Activated CD4-positive, alpha-beta memory T cell treated with anti-CD3 and anti-CD28 coated beads for 36 hours (primary cell): ENCODE data around the gene RGP1. TPM values are rescaled to one million over a fixed set of nuclear protein-coding genes. Genes with fewer than 3 reads are reported as not detected.

ENCODE experiments used
- CTCF ChIA-PET: fragments of 350-600 bp; sonication (Branson Sonifier 250); formaldehyde crosslinking; loops from one replicate; lab custom pipeline; 2021; ENCODE audit warnings: antibody characterized with exemption, inconsistent platforms; lab: Charles Lee
- POLR2A ChIA-PET: fragments of 350-600 bp; sonication (Branson Sonifier 250); formaldehyde crosslinking; loops from one replicate; lab custom pipeline; 2021; ENCODE audit warnings: antibody characterized with exemption; lab: Charles Lee
- DNase-seq: peaks from one replicate; pipeline ENCODE4 v3.0.0-alpha.2; 2020
- H3K27ac Mint-ChIP-seq: one replicate; pipeline ENCODE4 v1.8.0; 2021; ENCODE audit warnings: mixed read lengths
- H3K27me3 Mint-ChIP-seq: one replicate; pipeline ENCODE4 v1.8.0; 2021; ENCODE audit warnings: mixed read lengths
- H3K36me3 Mint-ChIP-seq: one replicate; pipeline ENCODE4 v1.8.0; 2021; ENCODE audit warnings: mixed read lengths
- H3K4me1 Mint-ChIP-seq: one replicate; pipeline ENCODE4 v1.8.0; 2021; ENCODE audit warnings: low read depth, mixed read lengths
- H3K4me3 Mint-ChIP-seq: one replicate; pipeline ENCODE4 v1.8.0; 2021; ENCODE audit warnings: mild to moderate bottlenecking, mixed read lengths
- H3K9me3 Mint-ChIP-seq: one replicate; pipeline ENCODE4 v1.8.0; 2021; ENCODE audit warnings: mixed read lengths
- intact Hi-C: fragments of 100-400 bp; cut with micrococcal nuclease; formaldehyde crosslinking; loops from one replicate; pipeline ENCODE4 v1.15.1; 2023
- total RNA-seq, 2 experiments: library from RNA; stranded (reverse); gene quantifications; one replicate each; pipeline ENCODE4 v1.2.3, GENCODE V29; 2021

Gene RGP1
- 10 to 100 TPM; 17.4 to 18.0 TPM for total RNA-seq

DNA sequence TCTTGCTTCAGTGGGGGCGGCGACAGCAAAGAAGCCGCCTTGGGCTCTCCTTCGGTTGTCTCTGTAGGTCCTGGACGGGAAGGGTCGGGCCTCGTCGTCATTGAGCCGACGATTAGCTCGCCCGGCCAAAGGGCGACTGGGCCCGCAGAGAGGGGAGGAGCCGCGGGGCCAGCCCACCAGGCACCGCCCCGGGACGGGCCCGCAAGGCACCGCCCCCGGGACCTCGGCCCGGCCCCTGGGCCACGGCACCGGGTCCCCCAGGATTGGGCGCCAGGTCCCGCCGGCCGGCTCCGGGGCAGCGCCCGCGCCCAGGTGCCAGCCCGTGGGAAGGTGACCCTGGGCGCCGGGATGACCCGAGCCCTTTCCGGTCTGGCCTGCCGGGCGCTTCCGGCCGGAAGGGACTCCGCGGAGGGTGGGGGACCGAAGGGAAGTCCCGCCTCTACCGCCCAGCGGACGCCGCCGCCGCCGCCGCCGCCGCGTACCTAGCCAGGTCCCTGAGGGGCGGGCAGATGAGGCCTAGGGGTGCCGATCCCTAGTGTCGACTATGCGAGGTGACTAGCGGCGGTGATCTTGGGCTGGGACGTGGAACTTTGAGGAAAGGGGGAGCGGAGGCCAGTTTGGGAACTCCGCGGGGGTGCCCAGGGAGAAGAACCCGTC lies at the start of gene RGP1, which contains the start of gene GBA2:
TSS of gene RGP1 (plus strand) at position 430 of the 657 bp plus-strand sequence. CDS start 469 bp downstream, outside the sequence.
TSS of gene GBA2 (minus strand) at position 371 of the 657 bp plus-strand sequence. CDS start 524 bp downstream, outside the sequence.
- ChIA-PET CTCF (interaction anchor here (0.6 to 6.2 kb wide), 17 partner anchors 7 to 156 kb away, joined by 3 to 82 read pairs (median 6); partner anchors contain the start of genes CCDC107, CREB3, RMRP and TLN1), POLR2A (interaction anchor here (2.2 to 3.1 kb wide), 3 partner anchors 13 to 21 kb away, joined by 10 to 20 read pairs (median 11); partner anchors contain the start of genes CREB3 and TLN1)
- peak within 1 kb of the TSS; percentile 93 for H3K4me3 Mint-ChIP-seq
- H3K4me1 Mint-ChIP-seq: peaks cover 37% of the 10 kb centered on the region
- H3K36me3 Mint-ChIP-seq: peaks cover 16% of the 10 kb centered on the region
- H3K27me3 Mint-ChIP-seq: no peaks in the 10 kb centered on the region
- intact Hi-C loops: loop anchor here (1.0 kb wide), 3 partner anchors 8 to 17 kb away; partner anchors contain the start of genes CREB3 and TLN1
- peak; percentile 82 for DNase-seq
- peak within 1 kb of the TSS; percentile 88 for H3K27ac Mint-ChIP-seq
- no peaks in the 10 kb centered on the region for H3K9me3 Mint-ChIP-seq

DNA sequence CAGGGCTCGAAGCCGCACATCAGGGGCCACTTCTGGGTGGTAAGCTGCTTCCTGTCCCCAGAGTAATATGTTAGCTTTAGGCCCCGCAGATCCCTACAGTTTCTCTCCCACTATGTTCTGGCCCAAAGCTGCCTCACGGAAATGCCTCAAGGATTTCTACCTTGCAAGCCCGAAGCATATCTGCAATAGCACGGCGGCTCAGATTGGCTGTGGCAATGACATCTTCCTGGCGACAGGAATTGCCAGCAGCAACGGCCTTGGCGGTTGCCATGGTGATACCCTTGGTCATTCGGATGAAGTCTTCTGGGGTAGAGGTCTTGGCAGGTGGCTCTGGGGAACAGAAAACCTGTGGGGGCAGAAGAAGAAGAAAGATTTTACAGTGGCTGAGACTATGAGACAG lies 49.1 kb upstream of the RGP1 start:
- no peaks in the 10 kb centered on the region for H3K27me3 Mint-ChIP-seq
- POLR2A ChIA-PET: no interaction called here

DNA sequence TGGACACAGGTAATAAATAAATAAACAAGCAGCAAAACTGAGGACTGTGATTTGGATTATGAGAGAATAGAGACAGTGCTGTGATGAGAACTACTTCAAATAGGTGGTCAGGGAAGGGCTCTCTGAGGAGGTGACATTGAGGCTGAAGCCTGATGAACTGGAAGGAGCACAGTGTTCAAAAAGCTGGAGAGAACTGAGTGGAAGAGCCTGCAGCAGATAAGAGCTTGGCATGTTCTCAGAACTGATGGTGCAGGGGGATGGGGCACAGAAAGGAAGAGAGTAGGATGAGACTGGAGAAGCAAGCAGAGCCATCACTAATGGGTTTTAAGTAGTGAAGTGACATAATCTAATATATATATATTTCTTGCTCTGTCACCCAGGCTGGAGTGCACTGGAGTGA lies 48.1 kb upstream of the RGP1 start:
- intact Hi-C loops: no loop called here
- peaks cover 2% of the 10 kb centered on the region for H3K4me1 Mint-ChIP-seq
- CTCF ChIA-PET: no interaction called here
- H3K27ac Mint-ChIP-seq: no peak overlapping the region
- no peaks in the 10 kb centered on the region for H3K27me3 Mint-ChIP-seq
- no peak overlapping the region for H3K4me3 Mint-ChIP-seq
- no peaks in the 10 kb centered on the region for H3K9me3 Mint-ChIP-seq
- POLR2A ChIA-PET: no interaction called here
- DNase-seq: no peak
- H3K36me3 Mint-ChIP-seq: peaks cover 46% of the 10 kb centered on the region

More for the DNA sequence above, 49.1 kb upstream of the RGP1 start:
- no peak for DNase-seq
- no peak overlapping the region for H3K4me3 Mint-ChIP-seq
- CTCF ChIA-PET: no interaction called here
- intact Hi-C loops: no loop called here
- no peak overlapping the region for H3K27ac Mint-ChIP-seq
- no peaks in the 10 kb centered on the region for H3K9me3 Mint-ChIP-seq
- peaks cover 46% of the 10 kb centered on the region for H3K36me3 Mint-ChIP-seq
- peaks cover 2% of the 10 kb centered on the region for H3K4me1 Mint-ChIP-seq

DNA sequence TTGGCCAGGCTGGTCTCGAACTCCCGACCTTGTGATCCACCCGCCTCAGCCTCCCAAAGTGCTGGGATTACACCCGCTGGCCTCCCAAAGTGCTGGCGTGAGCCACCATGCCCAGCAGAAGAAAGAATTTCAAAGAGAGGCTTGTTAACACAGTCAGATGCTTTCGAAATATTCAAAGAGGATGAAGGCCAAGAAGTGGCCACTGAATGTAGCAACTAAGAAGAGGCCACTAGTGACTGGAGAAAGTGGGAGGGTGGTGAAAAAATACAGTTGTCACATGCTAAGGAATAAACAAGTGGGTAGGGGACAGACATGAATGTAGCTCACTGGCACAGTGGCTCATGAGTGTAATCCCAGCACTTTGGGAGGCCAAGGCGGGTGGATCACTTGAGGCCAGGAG lies 46.4 kb upstream of the RGP1 start:
- no peaks in the 10 kb centered on the region for H3K4me1 Mint-ChIP-seq
- no peak overlapping the region for H3K27ac Mint-ChIP-seq
- POLR2A ChIA-PET: no interaction called here

GRCh38 chr9:35703906-35704672 lies 45.0 kb upstream of the RGP1 start:
- no peaks in the 10 kb centered on the region for H3K4me1 Mint-ChIP-seq
- peaks cover 53% of the 10 kb centered on the region for H3K36me3 Mint-ChIP-seq
- no peaks in the 10 kb centered on the region for H3K9me3 Mint-ChIP-seq
- DNase-seq: no peak
- ChIA-PET POLR2A (no interaction called here), CTCF (interaction anchor here (0.7 to 2.2 kb wide), 3 partner anchors 8 to 46 kb away, joined by 4 to 15 read pairs (median 5); partner anchors contain the start of genes CCDC107 and RMRP)
- H3K27ac Mint-ChIP-seq: no peak overlapping the region
- H3K4me3 Mint-ChIP-seq: no peak overlapping the region
- intact Hi-C loops: no loop called here
- no peaks in the 10 kb centered on the region for H3K27me3 Mint-ChIP-seq

More for the DNA sequence above, 46.4 kb upstream of the RGP1 start:
- Mint-ChIP-seq H3K9me3 (no peaks in the 10 kb centered on the region), H3K4me3 (no peak overlapping the region), H3K36me3 (peaks cover 52% of the 10 kb centered on the region), H3K27me3 (no peaks in the 10 kb centered on the region)
- CTCF ChIA-PET: interaction anchor here (1.2 kb wide), 1 partner anchor 20 kb away, joined by 3 read pairs; no protein-coding TSS in a partner anchor
- intact Hi-C loops: no loop called here
- DNase-seq: no peak

GRCh38 chr9:35705372-35705771 lies 43.7 kb upstream of the RGP1 start:
- Mint-ChIP-seq H3K9me3 (no peaks in the 10 kb centered on the region), H3K4me3 (no peak overlapping the region), H3K27me3 (no peaks in the 10 kb centered on the region), H3K27ac (no peak overlapping the region), H3K4me1 (no peaks in the 10 kb centered on the region), H3K36me3 (peaks cover 58% of the 10 kb centered on the region)
- POLR2A ChIA-PET: interaction anchor here (0.8 kb wide), 1 partner anchor 58 kb away, joined by 3 read pairs; no protein-coding TSS in a partner anchor
- intact Hi-C loops: no loop called here
- DNase-seq: no peak
- CTCF ChIA-PET: interaction anchor here (1.1 to 2.2 kb wide), 2 partner anchors 10 to 32 kb away, joined by 3 to 15 read pairs; no protein-coding TSS in a partner anchor

- CTCF ChIA-PET: interaction anchor here (0.7 to 2.8 kb wide), 5 partner anchors 9 to 32 kb away, joined by 3 to 15 read pairs (median 4); no protein-coding TSS in a partner anchor
- intact Hi-C loops: no loop called here
- Mint-ChIP-seq H3K4me3 (no peak overlapping the region), H3K27me3 (no peaks in the 10 kb centered on the region), H3K4me1 (no peaks in the 10 kb centered on the region), H3K27ac (no peak overlapping the region), H3K36me3 (peaks cover 63% of the 10 kb centered on the region), H3K9me3 (no peaks in the 10 kb centered on the region)
- no peak for DNase-seq
- POLR2A ChIA-PET: interaction anchor here (0.8 kb wide), 1 partner anchor 59 kb away, joined by 3 read pairs; no protein-coding TSS in a partner anchor
Measured at GRCh38 chr9:35705836-35706430, 43.2 kb upstream of the RGP1 start.

GRCh38 chr9:35706951-35707350 lies 42.1 kb upstream of the RGP1 start:
- CTCF ChIA-PET: interaction anchor here (0.8 to 2.8 kb wide), 4 partner anchors 10 to 175 kb away, joined by 3 to 9 read pairs (median 4); no protein-coding TSS in a partner anchor
- H3K36me3 Mint-ChIP-seq: peaks cover 71% of the 10 kb centered on the region
- no peaks in the 10 kb centered on the region for H3K9me3 Mint-ChIP-seq
- intact Hi-C loops: no loop called here
- POLR2A ChIA-PET: no interaction called here
- H3K27me3 Mint-ChIP-seq: no peaks in the 10 kb centered on the region
- H3K4me1 Mint-ChIP-seq: peaks cover 4% of the 10 kb centered on the region
- H3K27ac Mint-ChIP-seq: no peak overlapping the region
- DNase-seq: no peak
- H3K4me3 Mint-ChIP-seq: no peak overlapping the region

- Mint-ChIP-seq H3K27me3 (no peaks in the 10 kb centered on the region), H3K27ac (no peak overlapping the region), H3K4me1 (peaks cover 15% of the 10 kb centered on the region), H3K4me3 (no peak overlapping the region), H3K36me3 (peaks cover 70% of the 10 kb centered on the region), H3K9me3 (no peaks in the 10 kb centered on the region)
- ChIA-PET POLR2A (no interaction called here), CTCF (interaction anchor here (1.7 to 2.8 kb wide), 2 partner anchors 12 to 97 kb away, joined by 5 to 9 read pairs; no protein-coding TSS in a partner anchor)
- no peak for DNase-seq
- intact Hi-C loops: no loop called here
Measured at GRCh38 chr9:35708146-35708545, 40.9 kb upstream of the RGP1 start.

- CTCF ChIA-PET: interaction anchor here (1.3 to 6.5 kb wide), 2 partner anchors 14 to 15 kb away, joined by 4 to 55 read pairs; no protein-coding TSS in a partner anchor
- POLR2A ChIA-PET: no interaction called here
- H3K27me3 Mint-ChIP-seq: no peaks in the 10 kb centered on the region
- intact Hi-C loops: no loop called here
- H3K36me3 Mint-ChIP-seq: peaks cover 69% of the 10 kb centered on the region
- no peak for DNase-seq
- H3K27ac Mint-ChIP-seq: no peak overlapping the region
- H3K4me3 Mint-ChIP-seq: no peak overlapping the region
- H3K4me1 Mint-ChIP-seq: peaks cover 15% of the 10 kb centered on the region
- no peaks in the 10 kb centered on the region for H3K9me3 Mint-ChIP-seq
Measured at GRCh38 chr9:35710818-35711500, 38.1 kb upstream of the RGP1 start.
